Mesendoderm (in vitro differentiated cells): ENCODE measurements around the gene DYSF.

Experiments
- DNase-seq: peaks from one replicate; pipeline ENCODE4 v3.0.0; 2013
- H2AK5ac ChIP-seq: 2 replicates; pipeline ENCODE4 v1.6.1; 2013; ENCODE audit warnings: low read length, inconsistent platforms
- H2BK120ac ChIP-seq: 2 replicates; pipeline ENCODE4 v1.6.1; 2013; ENCODE audit warnings: low read depth, mild to moderate bottlenecking, low read length, moderate library complexity, mixed read lengths
- H2BK15ac ChIP-seq: replicated peaks from 2 replicates; pipeline ENCODE4 v1.6.1; 2013; ENCODE audit warnings: low read depth, mild to moderate bottlenecking, moderate library complexity
- H2BK5ac ChIP-seq: 2 replicates; pipeline ENCODE4 v1.6.1; 2013; ENCODE audit warnings: low read length, inconsistent platforms
- H3K18ac ChIP-seq: 2 replicates; pipeline ENCODE4 v1.6.1; 2013; ENCODE audit warnings: mild to moderate bottlenecking, low read length, mixed read lengths
- H3K23ac ChIP-seq: one replicate; pipeline ENCODE4 v1.6.1; 2013; ENCODE audit warnings: low read length
- H3K27ac ChIP-seq: 2 replicates; pipeline ENCODE4 v1.5.1; 2013; ENCODE audit warnings: low read depth, mild to moderate bottlenecking, inconsistent platforms, low read length, moderate library complexity
- H3K27me3 ChIP-seq: 2 replicates; pipeline ENCODE4 v1.6.1; 2013; ENCODE audit warnings: low read length, control low read depth, mild to moderate bottlenecking, inconsistent platforms; ENCODE audit not compliant: insufficient read depth, poor library complexity
- H3K36me3 ChIP-seq: 2 replicates; pipeline ENCODE4 v1.6.1; 2013; ENCODE audit warnings: low read length, inconsistent platforms; ENCODE audit not compliant: control insufficient read depth, insufficient read depth
- H3K4ac ChIP-seq: one replicate; pipeline ENCODE4 v1.6.1; 2013; ENCODE audit warnings: low read depth, mild to moderate bottlenecking, low read length, moderate library complexity
- H3K4me1 ChIP-seq: 2 replicates; pipeline ENCODE4 v1.6.1; 2013; ENCODE audit warnings: low read depth, low read length, inconsistent platforms; ENCODE audit not compliant: control insufficient read depth
- H3K4me2 ChIP-seq: 2 replicates; pipeline ENCODE4 v1.6.1; 2013; ENCODE audit warnings: low read length
- H3K4me3 ChIP-seq: 2 replicates; pipeline ENCODE4 v1.5.1; 2013; ENCODE audit warnings: mild to moderate bottlenecking, low read length
- H3K56ac ChIP-seq: one replicate; pipeline ENCODE4 v1.6.1; 2013; ENCODE audit warnings: low read length
- H3K79me1 ChIP-seq: 2 replicates; pipeline ENCODE4 v1.6.1; 2013; ENCODE audit warnings: low read length, inconsistent platforms
- H3K79me2 ChIP-seq: 2 replicates; pipeline ENCODE4 v1.6.1; 2013; ENCODE audit warnings: mild to moderate bottlenecking, low read length; ENCODE audit not compliant: control insufficient read depth, insufficient read depth
- H3K9ac ChIP-seq: 2 replicates; pipeline ENCODE4 v1.6.1; 2013; ENCODE audit warnings: low read length, inconsistent platforms
- H4K5ac ChIP-seq: one replicate; pipeline ENCODE4 v1.6.1; 2013; ENCODE audit warnings: low read length
- H4K8ac ChIP-seq: one replicate; pipeline ENCODE4 v1.6.1; 2013; ENCODE audit warnings: low read depth, mild to moderate bottlenecking, control low read depth, low read length, moderate library complexity
- WGBS: extraction: QIAGEN DNeasy Blood & Tissue Kit; methylation state at CpG from one replicate; pipeline ENCODE4 v1.1.7; 2013; ENCODE audit warnings: low lambda C conversion rate, missing lambda C conversion rate; ENCODE audit not compliant: insufficient coverage; ENCODE audit errors: extremely low coverage; 5-methylcytosine and 5-hydroxymethylcytosine counted together

DYSF gene

GRCh38 chr2:71711133-71711855 is 257.9 kb downstream of the DYSF start:
- Histone ChIP-seq H3K56ac (no peak overlapping the region), H3K27ac (no peak overlapping the region), H3K79me2 (no peaks in the 10 kb centered on the region), H3K27me3 (no peaks in the 10 kb centered on the region), H3K18ac (no peak overlapping the region), H3K4me2 (no peak overlapping the region), H3K4me3 (no peak overlapping the region), H2BK15ac (no peak overlapping the region), H4K8ac (no peak overlapping the region), H3K23ac (no peak overlapping the region), H3K9ac (no peak overlapping the region), H3K36me3 (no peaks in the 10 kb centered on the region), H3K79me1 (no peaks in the 10 kb centered on the region), H2BK120ac (no peak overlapping the region), H3K4ac (no peak overlapping the region), H2AK5ac (no peak overlapping the region), H2BK5ac (no peak overlapping the region), H4K5ac (no peak overlapping the region), H3K4me1 (no peaks in the 10 kb centered on the region)
- WGBS, result no CpG with 5 or more reads among the region's 8 CpGs
- DNase-seq, result no peak

- H4K5ac ChIP-seq, result no peak overlapping the region
- no peaks in the 10 kb centered on the region for H3K27me3 ChIP-seq
Measured at GRCh38 chr2:71712158-71712818, 258.9 kb downstream of the DYSF start.

GRCh38 chr2:71713581-71714580 is 260.5 kb downstream of the DYSF start:
- Histone ChIP-seq H3K9ac (no peak overlapping the region), H3K36me3 (no peaks in the 10 kb centered on the region), H4K5ac (no peak overlapping the region), H3K23ac (no peak overlapping the region), H3K27me3 (no peaks in the 10 kb centered on the region), H3K4me3 (no peak overlapping the region), H3K4me2 (no peak overlapping the region), H4K8ac (no peak overlapping the region), H2BK15ac (no peak overlapping the region), H3K4ac (no peak overlapping the region), H2AK5ac (no peak overlapping the region), H2BK5ac (no peak overlapping the region), H2BK120ac (no peak overlapping the region), H3K18ac (no peak overlapping the region), H3K27ac (no peak overlapping the region), H3K4me1 (no peaks in the 10 kb centered on the region), H3K56ac (no peak overlapping the region), H3K79me2 (no peaks in the 10 kb centered on the region), H3K79me1 (no peaks in the 10 kb centered on the region)
- no peak for DNase-seq
- WGBS, result no CpG with 5 or more reads among the region's 11 CpGs

More at GRCh38 chr2:71712158-71712818, 258.9 kb downstream of the DYSF start:
- no peak overlapping the region for H3K4me2 ChIP-seq
- H3K18ac ChIP-seq, result no peak overlapping the region
- H4K8ac ChIP-seq, result no peak overlapping the region
- no peak overlapping the region for H3K4me3 ChIP-seq
- H2AK5ac ChIP-seq, result no peak overlapping the region
- no peak for DNase-seq
- no peaks in the 10 kb centered on the region for H3K79me2 ChIP-seq
- H3K23ac ChIP-seq, result no peak overlapping the region
- no peaks in the 10 kb centered on the region for H3K36me3 ChIP-seq
- H3K4ac ChIP-seq, result no peak overlapping the region
- no peak overlapping the region for H2BK5ac ChIP-seq
- WGBS, result no CpG with 5 or more reads among the region's 8 CpGs
- H3K9ac ChIP-seq, result no peak overlapping the region
- H3K27ac ChIP-seq, result no peak overlapping the region
- no peaks in the 10 kb centered on the region for H3K79me1 ChIP-seq
- no peaks in the 10 kb centered on the region for H3K4me1 ChIP-seq
- no peak overlapping the region for H3K56ac ChIP-seq
- H2BK15ac ChIP-seq, result no peak overlapping the region
- H2BK120ac ChIP-seq, result no peak overlapping the region

- Histone ChIP-seq H3K36me3 (no peaks in the 10 kb centered on the region), H3K4ac (no peak overlapping the region), H3K27me3 (no peaks in the 10 kb centered on the region), H2BK15ac (no peak overlapping the region), H3K23ac (no peak overlapping the region), H3K18ac (no peak overlapping the region), H3K79me1 (no peaks in the 10 kb centered on the region), H3K4me1 (no peaks in the 10 kb centered on the region), H3K4me2 (no peak overlapping the region), H3K79me2 (no peaks in the 10 kb centered on the region), H2BK5ac (no peak overlapping the region), H3K4me3 (no peak overlapping the region), H4K5ac (no peak overlapping the region), H2BK120ac (no peak overlapping the region), H3K9ac (no peak overlapping the region), H4K8ac (no peak overlapping the region), H3K27ac (no peak overlapping the region), H3K56ac (no peak overlapping the region), H2AK5ac (no peak overlapping the region)
- no CpG with 5 or more reads among the region's 4 CpGs for WGBS
- no peak for DNase-seq
Measured at GRCh38 chr2:71714601-71715240, 261.4 kb downstream of the DYSF start.

- H4K5ac ChIP-seq, result no peak overlapping the region
- H3K4me3 ChIP-seq, result no peak overlapping the region
- H3K4me1 ChIP-seq, result no peaks in the 10 kb centered on the region
- DNase-seq, result no peak
- H3K79me1 ChIP-seq, result no peaks in the 10 kb centered on the region
- H2AK5ac ChIP-seq, result no peak overlapping the region
- no peaks in the 10 kb centered on the region for H3K79me2 ChIP-seq
- H3K9ac ChIP-seq, result no peak overlapping the region
- no CpG with 5 or more reads among the region's 6 CpGs for WGBS
- H3K18ac ChIP-seq, result no peak overlapping the region
- no peak overlapping the region for H3K27ac ChIP-seq
- no peaks in the 10 kb centered on the region for H3K27me3 ChIP-seq
- no peak overlapping the region for H3K23ac ChIP-seq
- H3K4me2 ChIP-seq, result no peak overlapping the region
- no peak overlapping the region for H4K8ac ChIP-seq
- no peak overlapping the region for H2BK5ac ChIP-seq
- no peak overlapping the region for H3K4ac ChIP-seq
- H3K36me3 ChIP-seq, result no peaks in the 10 kb centered on the region
- H2BK120ac ChIP-seq, result no peak overlapping the region
- no peak overlapping the region for H3K56ac ChIP-seq
- no peak overlapping the region for H2BK15ac ChIP-seq
Measured at GRCh38 chr2:71715241-71715750, 261.9 kb downstream of the DYSF start.
